DND-41 (cell line): Measurements from ENCODE around the gene CARS1.

Experiments used
- CTCF ChIP-seq: IDR thresholded peaks from 2 replicates; pipeline ENCODE4 v1.5.1; 2012; ENCODE audit warnings: borderline replicate concordance, low read length, moderate library complexity, mild to moderate bottlenecking; ENCODE audit not compliant: poor library complexity, severe bottlenecking; ENCODE audit errors: extremely low read depth
- EZH2 ChIP-seq: IDR thresholded peaks from 3 replicates; pipeline ENCODE4 v1.6.1; 2012; ENCODE audit warnings: borderline replicate concordance, low read depth, mild to moderate bottlenecking, moderate library complexity, low read length, inconsistent platforms; ENCODE audit not compliant: severe bottlenecking

GRCh38 chr11:3103076-3103475, 45.9 kb upstream of the CARS1 start:
- no peak for TF ChIP-seq CTCF
- no peak for TF ChIP-seq EZH2
